GM19099 (cell line): ENCODE data around the gene EME1.

Experiments
- POLR2A ChIP-seq: IDR thresholded peaks from 3 replicates; pipeline ENCODE4 v1.6.1; 2011; ENCODE audit warnings: low read depth; ENCODE audit not compliant: insufficient read length; ENCODE audit errors: extremely low read depth

Gene EME1

GRCh38 chr17:50372758-50373556 is at the start of gene EME1, which contains the start of gene MRPL27:
EME1 (plus strand) TSS chr17:50373229; CDS start chr17:50375209, 1,980 bp downstream.
MRPL27 (minus strand) TSS chr17:50373184; CDS start chr17:50373170, 14 bp downstream.
- peak; percentile 95 for TF ChIP-seq POLR2A

DNA sequence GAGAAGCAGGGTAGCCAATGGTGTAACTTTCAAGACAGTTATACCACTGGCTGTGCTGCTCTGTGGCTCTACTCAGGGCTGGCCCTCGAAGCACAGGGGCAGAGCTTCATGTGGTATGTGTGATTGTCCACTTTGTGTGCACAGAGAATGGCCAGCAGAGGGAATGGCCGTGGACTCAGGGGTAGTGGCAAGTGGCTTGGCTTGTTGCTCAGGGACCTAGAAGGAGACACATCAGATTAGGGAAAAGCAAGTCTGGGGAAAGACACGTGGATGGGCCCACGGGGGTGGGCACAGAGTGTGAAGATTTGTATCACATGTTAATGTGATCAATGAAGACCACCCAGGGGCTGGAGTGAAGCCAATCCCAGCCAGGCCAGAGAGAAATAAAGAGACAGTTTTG is 47.1 kb upstream of the EME1 start:
- no peak for TF ChIP-seq POLR2A

DNA sequence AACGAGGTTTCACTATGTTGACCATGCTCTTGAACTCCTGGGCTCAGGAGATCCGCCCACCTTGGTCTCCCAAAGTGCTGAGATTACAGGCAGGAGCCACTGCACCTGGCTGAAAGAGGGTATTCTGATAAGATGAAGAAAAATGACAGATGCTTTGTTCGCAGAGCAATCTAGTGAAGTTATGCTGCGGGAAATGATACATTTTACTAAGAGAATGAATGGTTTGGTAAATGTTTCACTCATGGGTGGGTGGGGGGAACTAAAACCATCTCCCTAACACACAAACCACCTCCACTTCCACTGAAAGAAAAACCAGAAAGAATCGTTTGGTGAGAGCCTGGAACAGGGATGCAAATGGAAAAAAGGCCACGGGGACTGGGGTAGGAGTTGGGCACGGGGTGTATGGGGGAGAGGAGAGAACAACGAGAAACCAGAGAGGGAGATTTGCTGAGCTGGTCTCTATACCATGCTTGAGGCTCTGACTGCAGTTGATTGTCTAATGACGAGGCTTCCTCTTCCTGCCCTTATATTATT is 46.1 kb upstream of the EME1 start:
- TF ChIP-seq POLR2A: no peak

DNA sequence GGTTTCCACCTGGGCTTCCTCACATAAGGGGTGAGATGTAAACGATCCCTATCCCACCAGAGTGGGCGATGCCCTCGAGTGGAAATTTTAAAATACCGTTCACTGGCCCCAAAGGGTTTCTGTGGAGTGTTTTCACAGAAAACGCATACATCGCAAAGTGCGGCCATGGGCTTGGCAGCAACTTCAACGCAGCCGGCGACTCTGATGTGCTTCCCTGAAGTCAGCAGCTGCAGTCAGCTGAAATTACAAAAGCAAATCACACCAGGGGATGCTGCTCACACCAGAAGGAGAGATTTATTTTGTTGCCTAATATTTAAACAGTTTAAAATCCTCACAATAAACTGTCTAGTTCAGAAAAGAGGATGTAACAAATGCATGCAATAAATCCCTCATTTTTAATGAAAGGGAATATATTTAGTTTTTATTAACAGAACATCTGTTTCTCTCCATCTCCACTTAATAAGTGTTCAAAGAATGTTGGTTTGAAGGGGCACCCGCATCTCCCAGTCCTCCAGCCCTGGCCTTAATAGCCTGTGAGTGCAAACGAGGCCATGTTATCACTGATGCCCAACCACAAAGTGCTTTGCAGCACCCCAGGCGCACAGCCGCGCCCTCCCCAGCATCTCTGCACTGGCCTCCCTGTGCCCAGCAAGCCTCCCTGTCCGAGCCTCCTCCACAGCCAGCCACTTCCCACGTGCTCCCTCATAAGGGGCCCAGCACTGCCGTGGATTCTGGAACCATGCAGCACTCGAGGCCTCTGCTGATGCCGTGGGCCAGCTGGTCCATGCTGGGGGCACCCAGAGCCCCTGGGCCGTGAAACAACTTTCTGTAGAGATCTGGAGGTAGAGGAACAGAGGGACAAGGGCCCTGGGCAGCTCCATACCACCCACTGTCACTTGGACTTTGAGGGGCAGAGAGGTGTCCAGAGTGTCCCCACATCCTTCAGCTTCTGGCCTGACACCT is 44.4 kb upstream of the EME1 start:
- no peak for TF ChIP-seq POLR2A

DNA sequence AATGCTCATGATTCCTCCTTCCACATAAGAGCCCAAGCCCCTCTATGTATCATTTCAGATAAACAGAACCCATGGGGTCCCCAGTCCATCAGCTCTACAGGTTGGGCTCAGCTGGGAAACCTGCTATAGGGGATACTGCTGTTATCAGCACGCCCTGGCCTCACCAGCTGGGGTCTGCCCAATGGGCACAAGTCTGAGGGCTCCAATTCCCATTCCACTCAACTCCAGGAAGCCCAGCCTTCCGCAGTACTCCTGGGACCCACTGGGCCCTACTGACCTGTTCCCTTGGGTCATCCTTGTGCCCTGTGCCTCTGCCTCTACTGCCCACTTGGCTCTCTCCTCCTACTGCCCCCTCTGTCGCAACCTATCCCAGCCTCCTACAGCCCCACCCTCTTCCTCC is 43.3 kb upstream of the EME1 start:
- no peak for TF ChIP-seq POLR2A

DNA sequence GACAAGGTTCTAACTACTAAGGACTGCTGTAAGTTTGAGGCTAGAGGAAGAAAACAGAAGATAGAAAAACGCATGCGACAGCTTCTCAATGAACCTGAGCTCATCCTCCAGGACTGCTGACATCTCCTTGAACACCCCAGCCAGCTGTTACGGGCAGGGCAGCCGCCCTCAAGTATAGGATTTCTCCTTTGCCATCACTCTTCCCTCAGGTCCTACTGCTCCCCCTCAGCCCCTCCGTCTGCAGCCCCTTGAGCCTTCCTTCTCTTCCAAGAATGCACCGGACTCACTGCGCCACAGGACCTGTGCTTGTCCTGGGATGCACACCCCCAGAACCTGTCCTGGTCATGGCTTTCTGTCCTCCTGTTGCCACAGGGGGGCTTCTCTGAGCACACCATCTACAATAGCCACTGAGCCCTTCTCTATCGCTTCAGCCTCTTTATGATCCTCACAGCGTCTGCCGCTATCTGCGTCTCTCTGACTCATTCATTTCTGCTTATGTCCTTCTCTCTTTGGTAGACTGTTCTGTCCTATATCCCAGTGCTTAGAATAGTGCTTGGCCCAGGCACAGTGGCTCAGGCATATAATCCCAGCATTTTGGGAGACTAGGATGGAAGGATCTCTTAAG is 42.8 kb upstream of the EME1 start:
- TF ChIP-seq POLR2A: no peak

- TF ChIP-seq POLR2A: no peak
Observed at GRCh38 chr17:50331085-50331791, 41.8 kb upstream of the EME1 start.

DNA sequence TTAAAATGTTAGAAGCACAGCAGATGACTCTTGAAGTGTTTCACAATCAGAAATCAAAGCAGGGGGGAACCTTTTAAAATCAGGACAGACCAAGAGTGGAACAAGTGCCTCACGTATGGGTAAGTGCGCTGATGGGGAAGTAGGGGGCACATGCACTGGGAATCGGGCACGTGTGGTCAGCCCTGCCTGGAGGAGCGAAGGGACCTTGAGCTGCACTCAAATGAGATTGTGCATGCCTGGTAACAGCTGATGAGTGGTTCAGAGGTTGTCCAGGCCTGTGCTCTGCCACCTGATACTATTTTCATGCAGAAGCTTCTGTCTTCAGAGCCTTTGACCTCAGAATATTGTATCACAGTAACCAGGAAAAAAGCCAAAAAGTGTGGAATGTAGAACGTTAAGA is 40.8 kb upstream of the EME1 start:
- TF ChIP-seq POLR2A: no peak

DNA sequence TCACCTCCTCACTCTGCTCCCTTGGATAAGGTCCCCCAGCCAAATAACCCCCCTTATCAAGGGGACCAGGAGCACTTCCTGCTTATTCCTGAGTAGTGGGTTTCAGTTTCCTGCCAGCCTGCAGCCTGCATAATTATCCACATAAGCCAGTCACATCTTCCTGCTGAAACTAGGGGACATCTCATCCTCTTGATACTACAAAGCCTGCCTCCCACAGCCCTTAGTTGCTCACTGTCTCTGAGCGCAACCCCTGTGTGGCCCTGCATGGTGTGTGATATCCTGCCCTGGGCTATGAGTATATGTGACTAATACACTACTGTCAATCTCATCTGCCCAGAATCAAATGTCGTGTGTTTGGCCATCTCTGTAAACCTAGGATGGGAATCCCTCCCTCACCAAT is 35.1 kb upstream of the EME1 start:
- no peak for TF ChIP-seq POLR2A

DNA sequence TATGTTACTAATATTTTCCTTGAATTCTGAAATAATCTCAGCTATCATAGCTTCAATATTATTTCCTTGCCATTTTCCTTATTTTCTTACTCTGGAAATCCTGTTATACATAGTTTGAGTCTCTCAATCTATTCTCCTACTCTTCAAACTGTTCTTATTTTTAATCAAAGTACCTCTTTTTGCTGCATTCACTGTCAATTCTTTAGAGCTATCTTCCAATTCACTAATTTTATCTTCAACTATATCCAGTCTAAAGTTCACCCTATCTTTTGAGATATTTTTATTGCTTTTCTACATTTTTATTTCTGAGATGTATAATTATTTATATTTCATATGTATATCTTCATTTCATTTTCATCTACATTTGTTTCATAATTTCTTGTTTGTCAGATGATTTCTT is 34.4 kb upstream of the EME1 start:
- no peak for TF ChIP-seq POLR2A

DNA sequence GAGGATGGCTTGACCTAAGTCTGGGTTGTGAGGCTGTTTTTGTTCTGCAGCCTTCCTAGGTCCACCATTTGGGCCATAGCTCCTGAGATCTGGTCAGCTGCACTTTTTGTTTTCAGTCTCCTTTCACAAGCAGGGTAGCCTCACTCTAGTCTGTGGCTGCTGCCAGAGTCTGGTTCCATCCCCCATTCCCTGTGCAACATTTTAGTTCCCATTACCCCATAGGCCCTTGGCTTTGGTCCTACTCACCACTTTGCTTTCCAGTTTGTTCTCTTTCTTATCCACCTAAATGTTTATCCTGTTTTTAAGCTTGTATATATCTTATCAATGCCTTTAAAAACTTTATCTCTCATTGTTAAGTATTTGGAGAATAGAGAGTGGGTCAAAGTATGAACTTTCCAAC is 33.6 kb upstream of the EME1 start:
- no peak for TF ChIP-seq POLR2A

GRCh38 chr17:50344731-50345365 is 28.2 kb upstream of the EME1 start:
- TF ChIP-seq POLR2A: no peak

DNA sequence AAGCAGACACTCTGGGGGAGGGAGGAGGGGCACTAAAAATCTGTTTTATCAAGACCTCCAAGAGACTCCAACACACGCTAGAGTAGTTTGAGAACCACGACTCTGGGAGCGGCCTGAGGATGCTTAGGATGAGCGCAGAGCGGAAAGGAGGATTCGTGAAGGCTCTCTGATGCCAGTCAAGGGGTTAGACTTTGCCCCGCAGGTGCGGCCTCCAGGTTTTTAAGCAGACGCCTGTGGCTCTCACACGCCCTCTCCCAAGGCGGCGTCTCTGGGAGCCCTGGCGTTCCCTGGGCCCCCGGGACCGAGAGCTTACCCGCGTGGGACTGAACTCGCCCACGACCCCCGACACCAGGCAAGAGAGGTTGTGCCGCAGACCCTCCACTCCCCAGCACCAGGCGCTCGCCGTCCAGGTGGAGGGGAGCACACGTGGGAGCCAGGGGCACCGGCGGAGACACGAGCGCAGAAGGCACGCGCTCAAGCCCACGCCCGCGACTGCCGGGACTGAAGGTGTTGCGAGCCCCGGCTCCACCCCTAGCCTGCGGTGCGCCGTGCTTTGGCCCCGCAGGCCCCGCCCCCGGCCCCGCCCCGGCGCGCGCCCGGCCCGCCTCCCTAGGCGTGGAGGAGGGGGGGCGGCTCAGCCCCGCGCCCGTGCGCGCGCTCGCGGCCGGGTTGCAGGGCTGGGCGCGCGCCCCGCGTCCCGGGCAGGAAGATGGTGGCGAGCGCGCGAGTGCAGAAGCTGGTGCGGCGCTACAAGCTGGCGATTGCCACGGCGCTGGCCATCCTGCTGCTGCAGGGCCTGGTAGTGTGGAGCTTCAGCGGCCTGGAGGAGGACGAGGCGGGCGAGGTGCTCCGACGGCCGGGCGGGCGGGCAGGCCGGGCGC is 27.4 kb upstream of the EME1 start, which contains the start of gene XYLT2:
Gene XYLT2, plus strand, starts transcription at position 695 of the 881 bp plus-strand sequence. Its CDS starts 15 bp downstream, at position 710.
- TF ChIP-seq POLR2A: peak; percentile 68
